Neural progenitor cell (in vitro differentiated cells): ENCODE data around the gene PAPOLB.

Experiments
- CTCF ChIP-seq: fragments of 200-600 bp; sonication (generic); IDR thresholded peaks from 2 replicates; pipeline ENCODE4 v1.5.1; 2017; ENCODE audit warnings: antibody characterized with exemption, mild to moderate bottlenecking
- EZH2phosphoT487 ChIP-seq: fragments of 200-600 bp; sonication (generic); IDR thresholded peaks from 2 replicates; pipeline ENCODE4 v1.6.1; 2017; ENCODE audit warnings: antibody characterized with exemption

- TF ChIP-seq CTCF (no peak), EZH2phosphoT487 (no peak)
Observed at GRCh38 chr7:4809666-4810065, 52.2 kb downstream of the PAPOLB start.
